Amniotic stem cell (primary cell): ENCODE data around the gene C1QL4.
"Not testable (repeated sequence)": the region's sequence is repeated elsewhere in the genome, so short reads cannot be mapped to it uniquely, and the experiment has no call there.

Experiments
- DNase-seq: peaks from one replicate; lab custom pipeline; 2025; lab: John Stamatoyannopoulos, UW

Gene C1QL4

GRCh38 chr12:49301760-49302159 is 35.2 kb downstream of the C1QL4 start:
- DNase-seq: no peak

DNA sequence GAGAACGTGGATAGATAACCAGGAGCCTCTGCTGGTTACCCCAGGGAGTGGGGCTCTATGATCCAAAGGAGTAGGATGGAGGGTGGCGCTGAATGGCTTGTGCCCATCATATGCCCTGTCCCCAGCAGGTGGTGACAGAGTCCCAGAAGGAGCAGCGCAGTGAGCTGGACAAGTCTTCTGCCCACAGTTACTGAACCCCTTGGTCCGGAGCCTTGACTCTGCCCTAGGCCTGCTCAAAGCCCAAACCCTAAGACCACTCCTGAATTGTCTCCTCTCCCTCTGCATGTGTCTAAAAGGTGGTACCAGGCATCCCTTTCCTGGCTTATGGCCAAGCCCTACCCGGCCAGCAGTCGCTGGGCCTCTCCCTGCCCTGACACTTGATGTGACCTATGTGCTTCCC is 38.8 kb downstream of the C1QL4 start:
- no peak for DNase-seq

DNA sequence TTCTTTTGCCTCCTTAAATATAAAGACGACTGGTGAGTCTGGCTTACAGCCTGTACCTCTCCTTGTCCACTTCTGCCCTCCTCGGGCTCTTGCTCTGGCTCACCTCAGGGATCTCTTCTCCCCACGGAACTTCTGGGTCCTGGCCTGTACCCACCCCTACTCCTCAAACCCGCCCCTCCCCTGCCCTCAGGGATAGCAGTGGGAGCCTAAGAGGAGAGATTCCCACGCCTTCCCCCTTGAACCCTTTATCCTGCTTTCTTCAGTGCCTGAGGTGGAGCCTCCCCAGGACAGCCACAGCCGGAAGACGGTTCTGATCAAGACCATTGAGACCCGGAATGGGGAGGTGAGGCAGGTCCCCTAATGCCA is 39.3 kb downstream of the C1QL4 start:
- DNase-seq: no peak

DNA sequence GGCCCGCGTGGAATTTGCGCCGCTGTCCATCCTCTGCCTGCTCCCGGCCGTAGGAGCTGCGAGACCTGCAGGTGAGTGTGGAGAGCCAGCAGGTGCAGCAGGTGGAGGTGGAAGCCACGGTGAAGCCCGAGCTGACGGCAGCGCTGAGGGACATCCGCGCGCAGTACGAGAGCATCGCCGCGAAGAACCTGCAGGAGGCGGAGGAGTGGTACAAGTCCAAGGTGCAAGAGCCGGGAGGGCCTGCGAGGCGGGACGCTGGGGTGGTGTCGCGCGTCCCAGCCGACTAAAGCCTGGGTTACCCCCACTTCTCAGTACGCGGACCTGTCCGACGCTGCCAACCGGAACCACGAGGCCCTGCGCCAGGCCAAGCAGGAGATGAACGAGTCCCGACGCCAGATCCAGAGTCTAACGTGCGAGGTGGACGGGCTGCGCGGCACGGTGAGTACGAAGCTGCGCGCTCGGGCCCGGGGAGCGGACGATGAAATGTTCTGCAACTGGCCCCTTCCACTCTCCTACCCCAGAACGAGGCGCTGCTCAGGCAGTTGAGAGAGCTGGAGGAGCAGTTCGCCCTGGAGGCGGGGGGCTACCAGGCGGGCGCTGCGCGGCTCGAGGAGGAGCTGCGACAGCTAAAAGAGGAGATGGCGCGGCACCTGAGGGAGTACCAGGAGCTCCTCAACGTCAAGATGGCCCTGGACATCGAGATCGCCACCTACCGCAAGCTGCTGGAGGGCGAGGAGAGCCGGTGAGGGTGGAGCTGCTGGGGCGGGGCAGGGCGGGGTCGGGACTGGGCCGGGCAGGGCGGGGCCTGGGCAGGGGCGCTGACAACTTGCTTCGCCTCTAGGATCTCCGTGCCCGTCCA is 39.9 kb downstream of the C1QL4 start:
- no peak for DNase-seq

DNA sequence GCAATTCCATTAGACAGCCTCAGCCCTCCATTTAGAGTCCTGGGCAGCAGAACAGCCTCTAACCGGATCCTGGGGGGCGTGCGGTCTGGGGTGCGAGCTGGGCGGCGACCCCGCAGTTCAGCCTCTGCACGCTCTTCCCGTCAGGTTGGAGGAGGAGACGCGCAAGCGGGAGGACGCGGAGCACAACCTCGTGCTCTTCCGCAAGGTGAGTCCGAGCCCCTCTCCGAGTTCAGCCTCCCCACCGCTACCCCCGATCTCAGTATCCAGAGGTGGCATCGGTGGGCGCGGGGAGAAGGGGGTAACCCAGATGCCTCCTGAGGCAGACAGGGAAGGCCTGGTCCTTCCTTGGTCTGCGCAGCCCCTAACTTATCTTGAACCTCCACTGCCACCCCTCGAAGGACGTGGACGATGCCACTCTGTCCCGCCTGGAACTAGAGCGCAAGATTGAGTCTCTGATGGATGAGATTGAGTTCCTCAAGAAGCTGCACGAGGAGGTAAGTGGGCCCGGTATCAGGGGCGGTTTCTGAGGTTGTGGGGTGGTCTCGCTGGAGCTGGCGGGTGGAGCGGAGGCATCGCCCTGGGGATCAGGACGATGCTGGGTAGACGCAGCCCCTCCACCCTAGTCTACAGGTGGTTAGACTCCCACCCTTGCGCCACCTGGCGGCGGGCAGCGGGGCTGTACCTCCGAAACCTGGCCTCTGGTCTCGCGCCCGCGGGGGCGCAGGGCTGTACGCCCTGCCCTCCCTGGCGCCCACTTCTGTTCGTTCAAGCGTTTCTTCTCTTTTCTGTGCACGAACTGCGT is 40.8 kb downstream of the C1QL4 start:
- no peak for DNase-seq

DNA sequence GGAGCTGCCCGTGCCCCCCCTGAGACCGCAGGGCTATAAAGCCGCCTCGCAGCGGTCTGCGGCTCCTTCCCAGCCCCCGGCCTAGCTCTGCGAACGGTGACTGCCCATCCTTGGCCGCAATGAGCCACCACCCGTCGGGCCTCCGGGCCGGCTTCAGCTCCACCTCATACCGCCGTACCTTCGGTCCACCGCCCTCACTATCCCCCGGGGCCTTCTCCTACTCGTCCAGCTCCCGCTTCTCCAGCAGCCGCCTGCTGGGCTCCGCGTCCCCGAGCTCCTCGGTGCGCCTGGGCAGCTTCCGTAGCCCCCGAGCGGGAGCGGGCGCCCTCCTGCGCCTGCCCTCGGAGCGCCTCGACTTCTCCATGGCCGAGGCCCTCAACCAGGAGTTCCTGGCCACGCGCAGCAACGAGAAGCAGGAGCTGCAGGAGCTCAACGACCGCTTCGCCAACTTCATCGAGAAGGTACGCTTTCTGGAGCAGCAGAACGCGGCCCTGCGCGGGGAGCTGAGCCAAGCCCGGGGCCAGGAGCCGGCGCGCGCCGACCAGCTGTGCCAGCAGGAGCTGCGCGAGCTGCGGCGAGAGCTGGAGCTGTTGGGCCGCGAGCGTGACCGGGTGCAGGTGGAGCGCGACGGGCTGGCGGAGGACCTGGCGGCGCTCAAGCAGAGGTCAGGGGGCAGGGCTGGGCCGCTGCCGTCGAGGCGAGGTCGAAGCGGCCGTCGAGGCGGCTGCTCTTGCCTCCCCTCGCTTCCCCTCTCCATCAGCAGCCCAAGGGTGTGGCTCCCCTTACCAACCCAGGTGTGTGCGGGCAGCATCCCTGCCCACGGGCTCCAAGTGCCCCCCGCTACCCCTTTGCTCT is 41.7 kb downstream of the C1QL4 start, which contains the start of gene PRPH:
PRPH (plus strand) TSS at position 66 of the 855 bp plus-strand sequence; CDS start at position 120, 54 bp downstream.
- DNase-seq: no peak

DNA sequence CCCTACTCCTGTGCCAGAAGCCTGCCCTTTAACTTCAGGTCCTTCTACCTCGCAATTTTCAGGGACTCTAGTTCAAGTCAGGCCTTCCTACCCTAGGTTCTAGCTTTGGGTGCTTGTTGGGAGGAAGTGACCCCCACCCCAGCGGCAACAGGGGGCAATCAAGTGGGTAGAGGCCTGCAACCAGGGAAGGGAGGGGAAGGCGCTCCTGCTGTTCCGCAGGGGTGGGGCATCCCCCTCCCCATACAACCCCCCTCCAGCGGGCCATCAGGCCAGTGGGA is 42.2 kb downstream of the C1QL4 start:
- no peak for DNase-seq

- no peak for DNase-seq
These were observed 42.7 kb downstream of the C1QL4 start for GRCh38 chr12:49294086-49294803.

- no peak for DNase-seq
These were observed 43.7 kb downstream of the C1QL4 start for GRCh38 chr12:49293056-49293956.

DNA sequence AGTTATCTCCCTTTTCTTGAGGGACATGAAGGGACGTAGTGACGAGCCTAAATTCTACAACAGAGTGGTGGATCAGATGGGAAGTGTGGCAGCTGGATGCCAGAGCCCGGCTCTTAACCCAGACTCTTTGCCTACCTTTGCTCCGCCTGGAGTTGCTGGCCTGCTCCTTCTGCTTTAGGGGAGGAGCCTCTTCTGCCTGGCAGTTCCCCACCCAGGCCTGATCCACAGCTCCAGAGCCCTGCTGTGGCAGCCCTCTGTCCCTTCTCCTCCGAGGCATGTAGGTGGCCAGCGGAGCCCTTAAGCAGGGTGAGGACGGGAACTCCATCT is 44.3 kb downstream of the C1QL4 start:
- DNase-seq: no peak

GRCh38 chr12:49288922-49289555 is 47.9 kb downstream of the C1QL4 start:
- DNase-seq: no peak

- peak; percentile 25 for DNase-seq
These were observed 48.6 kb downstream of the C1QL4 start for GRCh38 chr12:49288412-49288853.

DNA sequence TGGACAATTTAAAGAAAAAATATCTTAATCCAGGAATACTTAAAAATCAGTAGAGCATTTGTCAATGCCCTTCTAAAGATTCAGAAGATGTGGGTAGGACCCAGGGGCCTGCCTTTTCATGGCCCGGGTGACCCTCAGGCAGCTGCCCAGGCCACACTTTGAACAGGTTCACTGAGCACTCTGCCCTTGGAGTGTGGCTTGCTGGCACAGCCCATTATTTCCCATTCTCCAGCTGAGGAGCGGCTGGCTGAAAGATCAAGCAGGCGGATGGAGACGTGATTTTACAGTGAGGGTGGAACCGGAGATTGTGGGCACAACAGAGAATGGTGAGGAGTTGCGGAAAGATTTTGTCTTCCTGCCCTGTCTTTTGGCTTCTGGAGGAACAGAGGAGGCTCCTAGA is 49.1 kb downstream of the C1QL4 start:
- no peak for DNase-seq

DNA sequence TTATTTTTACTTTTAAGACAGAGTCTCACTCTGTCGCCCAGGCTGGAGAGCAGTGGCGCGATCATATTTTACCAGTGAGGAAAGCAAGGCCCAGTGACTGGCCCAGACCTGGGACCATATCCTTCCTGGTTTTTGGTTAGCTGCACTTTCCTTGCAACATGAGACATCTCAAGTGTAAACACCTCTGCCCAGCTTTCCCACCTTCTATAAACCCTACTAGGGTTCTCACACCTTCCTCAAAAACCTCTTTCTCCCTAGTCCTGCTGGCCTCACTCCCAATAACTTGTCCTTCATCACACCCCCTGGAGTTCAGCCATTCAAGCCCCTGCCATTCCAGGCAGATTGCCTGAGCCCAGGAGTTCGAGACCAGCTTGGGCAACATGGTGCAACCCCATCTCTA is 52.3 kb downstream of the C1QL4 start:
- DNase-seq: no peak

DNA sequence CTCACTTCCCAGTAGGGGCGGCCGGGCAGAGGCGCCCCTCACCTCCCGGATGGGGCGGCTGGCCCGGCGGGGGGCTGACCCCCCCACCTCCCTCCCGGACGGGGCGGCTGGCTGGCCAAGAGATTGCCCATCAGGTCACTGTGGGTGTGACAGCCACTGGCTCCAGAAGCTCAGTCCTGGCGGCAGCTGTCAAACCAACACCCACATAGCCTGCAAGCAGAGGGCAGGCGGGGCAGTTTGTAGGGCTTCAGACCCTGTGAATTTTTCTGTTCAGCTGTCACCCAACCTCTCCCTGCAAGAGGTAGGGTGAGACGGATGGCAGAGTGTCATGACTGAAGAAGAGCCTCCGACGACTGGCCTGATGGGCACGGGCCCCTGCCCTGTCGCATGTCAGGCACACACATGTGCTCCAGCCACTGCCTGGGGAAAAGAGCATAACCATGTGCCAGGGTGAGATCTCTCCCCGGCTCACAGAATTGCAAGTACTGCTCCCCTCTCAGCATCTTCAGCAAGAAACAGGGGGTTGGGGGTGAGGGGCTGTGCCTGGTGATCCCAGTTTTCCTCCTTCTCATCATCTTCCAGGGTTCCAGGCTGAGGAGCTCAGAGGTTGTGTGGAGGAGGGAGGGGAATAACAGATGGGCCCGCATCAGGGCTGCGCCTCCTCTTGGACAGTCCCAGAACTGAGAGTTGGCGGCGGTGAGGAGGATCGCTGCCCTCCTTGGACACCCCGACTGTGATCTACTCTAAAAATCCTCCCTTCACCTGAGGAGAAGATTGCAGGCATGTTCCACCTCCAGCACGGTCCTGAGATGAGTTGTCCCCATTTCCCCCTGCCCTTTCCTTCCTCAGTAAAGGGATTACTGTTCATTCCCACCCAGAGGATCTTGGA is 53.2 kb downstream of the C1QL4 start:
- no peak for DNase-seq

DNA sequence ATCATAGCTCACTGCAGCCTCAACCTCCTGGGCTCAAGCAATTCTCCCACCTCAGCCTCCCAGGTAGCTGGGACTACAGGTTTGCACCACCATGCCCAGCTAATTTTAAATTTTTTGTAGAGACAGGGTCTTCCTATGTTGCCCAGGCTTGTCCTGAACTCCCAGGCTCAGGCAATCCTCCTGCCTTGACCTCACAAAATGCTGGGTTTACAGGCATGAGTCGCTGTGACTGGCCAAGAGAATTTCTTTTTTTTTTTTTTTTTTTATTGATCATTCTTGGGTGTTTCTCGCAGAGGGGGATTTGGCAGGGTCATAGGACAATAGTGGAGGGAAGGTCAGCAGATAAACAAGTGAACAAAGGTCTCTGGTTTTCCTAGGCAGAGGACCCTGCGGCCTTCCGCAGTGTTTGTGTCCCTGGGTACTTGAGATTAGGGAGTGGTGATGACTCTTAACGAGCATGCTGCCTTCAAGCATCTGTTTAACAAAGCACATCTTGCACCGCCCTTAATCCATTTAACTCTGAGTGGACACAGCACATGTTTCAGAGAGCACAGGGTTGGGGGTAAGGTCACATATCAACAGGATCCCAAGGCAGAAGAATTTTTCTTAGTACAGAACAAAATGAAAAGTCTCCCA is 54.1 kb downstream of the C1QL4 start:
- not testable (repeated sequence) for DNase-seq
